Cortex of kidney (tissue), 1 donor: ENCODE results near the gene EMC8.

Experiments used
- DNase-seq: peaks from one replicate; lab custom pipeline; 2025; lab: John Stamatoyannopoulos, UW

EMC8 gene

GRCh38 chr16:85753559-85753958 lies 45.8 kb downstream of the EMC8 start:
- no peak for DNase-seq

DNA sequence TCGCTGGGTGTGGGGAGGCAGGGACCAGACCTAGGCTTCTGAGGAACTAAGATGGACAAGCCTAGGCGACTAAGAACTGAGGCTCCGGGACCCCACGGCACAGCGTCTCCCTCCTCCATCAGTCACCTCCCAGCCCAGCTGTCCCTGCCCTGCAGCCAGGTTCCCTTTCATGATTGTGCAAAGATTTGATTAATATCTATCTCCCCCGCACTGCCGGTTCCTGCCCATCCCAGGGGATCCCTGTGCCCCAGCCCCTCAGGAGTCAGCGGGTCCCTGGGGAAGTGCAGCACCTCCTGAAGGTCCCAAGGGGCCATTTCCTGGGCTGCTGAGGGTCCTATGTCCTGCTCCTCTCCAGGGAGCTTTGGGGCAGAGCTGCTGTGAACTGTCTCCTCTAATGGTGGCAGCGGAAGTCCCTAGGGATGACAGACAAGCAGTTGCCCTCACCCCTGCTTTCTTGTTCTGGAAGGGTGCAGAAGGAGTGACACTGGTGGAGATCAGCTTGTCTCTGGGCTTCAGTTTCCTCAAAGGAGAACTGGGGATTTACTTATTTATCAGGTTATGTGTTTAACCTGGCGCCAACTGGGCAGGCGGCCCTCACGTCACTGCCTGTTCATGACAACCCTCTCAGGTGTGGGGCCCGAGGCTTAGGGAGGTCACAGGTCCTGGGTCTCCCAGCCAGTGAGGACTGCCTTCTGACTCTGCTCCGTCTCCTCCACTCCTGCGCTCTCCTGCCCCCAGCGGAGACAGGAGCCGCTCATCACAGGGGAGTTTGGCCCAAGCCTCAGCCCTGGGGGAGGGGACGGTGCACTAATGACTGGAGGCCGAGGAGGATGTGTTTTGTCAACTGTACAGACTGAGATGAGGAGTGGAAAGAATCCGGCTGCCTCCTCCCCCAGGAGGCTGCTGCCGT lies 46.6 kb downstream of the EMC8 start:
- no peak for DNase-seq

GRCh38 chr16:85751698-85752501 lies 47.4 kb downstream of the EMC8 start:
- no peak for DNase-seq

GRCh38 chr16:85750827-85751697 lies 48.3 kb downstream of the EMC8 start, which contains the start of gene C16orf74:
C16orf74 (minus strand) TSS chr16:85751096; CDS start chr16:85735217, 15,879 bp downstream.
- DNase-seq: no peak

DNA sequence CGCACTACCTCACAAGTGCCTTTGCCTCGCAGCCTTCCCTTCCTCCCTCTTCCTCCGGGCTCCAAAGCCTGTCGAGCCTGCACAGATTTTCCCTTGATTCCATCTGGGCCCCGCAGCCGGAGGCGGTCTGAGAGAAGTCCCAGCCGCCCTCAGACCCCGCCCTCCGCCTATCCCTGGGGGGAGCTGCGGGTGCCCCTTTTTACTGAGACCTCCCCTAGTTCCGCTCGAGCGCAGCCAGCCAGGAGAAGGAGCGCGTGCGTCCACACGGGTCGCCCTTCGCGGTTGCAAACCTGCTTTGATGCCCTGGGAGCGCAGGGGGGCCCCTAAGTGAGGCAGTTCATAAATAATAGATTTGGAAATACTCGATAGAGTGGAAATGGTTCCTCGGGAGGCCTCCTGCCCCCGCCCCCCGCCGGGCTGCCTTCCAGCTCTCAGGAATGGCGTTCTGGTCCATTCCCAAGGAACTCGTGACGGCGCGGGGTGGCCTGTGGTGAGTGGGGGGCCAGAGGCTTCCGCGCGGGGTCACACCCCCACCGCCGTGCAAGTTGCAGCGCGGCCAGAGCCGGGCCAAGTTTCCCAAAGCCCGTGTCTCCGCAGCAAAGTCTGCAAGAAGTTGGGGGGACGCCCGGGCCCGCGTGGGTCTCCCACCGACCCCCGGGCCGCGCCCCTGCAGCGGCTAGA lies 49.1 kb downstream of the EMC8 start:
- no peak for DNase-seq

DNA sequence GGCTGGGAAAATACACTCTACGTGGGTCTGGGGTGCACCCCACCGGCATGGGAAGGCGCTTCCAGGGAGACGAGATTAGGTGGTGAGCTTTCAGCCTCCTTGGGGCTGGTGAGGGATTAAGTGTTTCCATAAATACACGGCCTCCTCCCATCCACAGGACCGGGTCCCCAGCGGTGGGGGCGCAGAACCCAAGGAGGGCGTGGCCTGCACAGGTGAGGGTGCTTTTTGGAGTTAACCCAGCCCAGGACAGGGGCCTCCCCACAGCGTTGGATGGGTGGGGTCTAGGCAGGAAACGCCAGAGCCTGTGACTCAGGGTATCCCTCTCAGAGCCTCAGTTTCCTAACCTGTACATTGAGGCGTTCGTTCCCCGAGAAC lies 49.6 kb downstream of the EMC8 start:
- no peak for DNase-seq

GRCh38 chr16:85746460-85747215 lies 52.7 kb downstream of the EMC8 start:
- DNase-seq: no peak

- no peak for DNase-seq
Measured at GRCh38 chr16:85738923-85739715, 60.2 kb downstream of the EMC8 start.

- DNase-seq: no peak
Measured at GRCh38 chr16:85736921-85737320, 62.4 kb downstream of the EMC8 start.

- no peak for DNase-seq
Measured at GRCh38 chr16:85735946-85736345, 63.4 kb downstream of the EMC8 start.

GRCh38 chr16:85735225-85735635 lies 64.1 kb downstream of the EMC8 start:
- no peak for DNase-seq

DNA sequence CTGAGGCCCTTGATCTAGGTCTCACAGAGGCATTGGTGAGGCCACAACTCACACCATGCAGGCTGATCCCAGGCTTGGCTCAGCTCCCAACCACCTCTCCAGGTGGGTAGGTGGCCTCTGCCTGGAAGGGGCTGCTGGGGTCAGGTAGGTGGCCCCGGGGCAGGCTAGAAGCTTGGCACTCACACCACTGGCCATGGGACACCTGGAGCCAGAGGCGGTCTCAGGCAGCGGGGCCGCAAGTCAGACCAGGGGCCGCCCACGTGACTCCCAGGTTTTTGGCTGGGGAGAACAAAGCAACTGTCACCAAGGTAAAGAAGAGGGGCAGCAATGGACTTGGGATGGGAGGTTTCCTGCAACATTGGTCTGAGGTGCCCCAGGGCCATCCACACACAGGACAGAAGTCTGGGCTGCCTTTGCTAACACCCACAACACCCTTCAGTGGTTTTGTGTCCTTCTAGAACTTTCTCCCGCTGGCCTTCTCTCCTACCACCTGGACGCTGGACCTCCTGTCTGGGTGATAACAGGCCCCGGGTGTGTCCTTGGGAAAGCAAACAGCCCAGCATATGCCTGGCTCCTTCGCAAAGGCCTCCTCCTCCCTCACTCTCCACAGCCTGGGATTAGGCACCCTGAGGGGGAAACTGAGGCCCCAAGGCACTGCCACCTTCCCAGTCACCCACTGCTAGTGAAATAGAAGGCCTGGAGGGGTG lies 64.9 kb downstream of the EMC8 start:
- DNase-seq: no peak

- no peak for DNase-seq
Measured at GRCh38 chr16:85733839-85734170, 65.5 kb downstream of the EMC8 start.

GRCh38 chr16:85733155-85733838 lies 66.0 kb downstream of the EMC8 start:
- no peak for DNase-seq

DNA sequence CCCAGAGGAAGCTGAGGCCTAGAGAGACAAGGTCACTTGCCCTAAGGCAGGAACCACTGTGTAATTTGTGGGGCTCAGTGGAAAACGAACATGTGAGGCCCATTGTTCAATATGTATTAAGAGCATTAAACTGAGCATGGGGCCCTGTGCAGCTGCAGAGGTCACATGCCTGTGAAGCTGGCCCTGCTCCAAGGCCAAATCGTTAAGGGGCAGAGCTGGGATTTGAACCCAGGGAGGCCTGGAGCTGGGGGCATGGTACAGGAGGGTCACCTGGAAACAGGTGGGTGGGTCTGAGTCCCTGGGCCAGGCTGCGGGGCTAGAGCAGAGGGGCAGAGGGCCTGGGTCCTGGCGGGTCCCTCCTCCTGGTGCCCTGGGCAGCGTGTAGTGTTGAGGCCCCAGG lies 68.2 kb downstream of the EMC8 start:
- DNase-seq: no peak

- no peak for DNase-seq
Measured at GRCh38 chr16:85730186-85730465, 69.2 kb downstream of the EMC8 start.

DNA sequence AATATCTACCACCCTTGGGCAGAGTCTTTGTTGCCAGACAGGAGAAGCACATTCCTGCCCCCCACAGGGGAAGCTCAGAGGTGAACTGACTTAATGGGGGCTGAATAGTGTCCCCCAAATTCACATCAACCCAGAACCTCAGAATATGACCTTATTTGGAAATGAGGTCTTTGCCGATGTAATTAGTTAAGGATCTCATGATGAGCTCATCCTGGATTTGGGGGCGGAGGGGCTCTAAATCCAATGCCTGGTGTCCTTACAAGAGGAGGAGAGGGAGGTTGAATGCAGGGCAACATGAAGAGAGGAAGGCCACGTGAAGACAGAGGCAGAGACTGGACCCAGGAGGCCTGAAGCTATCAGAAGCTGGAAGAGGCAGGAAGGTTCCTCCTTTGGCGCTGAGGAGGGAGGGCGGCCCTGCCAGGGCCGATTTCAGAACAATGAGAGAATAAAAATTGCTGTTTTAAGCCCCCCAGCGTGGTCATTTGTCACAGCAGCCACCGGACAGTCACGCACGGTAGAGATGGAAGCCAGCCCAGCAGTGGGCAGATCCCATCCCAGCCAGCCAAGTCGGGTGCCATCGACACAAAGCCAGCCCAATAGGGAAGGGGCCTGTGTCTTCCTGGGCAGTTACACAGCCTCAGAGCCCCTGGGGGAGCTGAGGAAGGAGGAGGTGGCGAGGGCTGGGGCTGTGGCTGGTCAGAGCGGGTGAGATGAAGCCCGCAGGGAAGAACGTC lies 69.7 kb downstream of the EMC8 start:
- no peak for DNase-seq

DNA sequence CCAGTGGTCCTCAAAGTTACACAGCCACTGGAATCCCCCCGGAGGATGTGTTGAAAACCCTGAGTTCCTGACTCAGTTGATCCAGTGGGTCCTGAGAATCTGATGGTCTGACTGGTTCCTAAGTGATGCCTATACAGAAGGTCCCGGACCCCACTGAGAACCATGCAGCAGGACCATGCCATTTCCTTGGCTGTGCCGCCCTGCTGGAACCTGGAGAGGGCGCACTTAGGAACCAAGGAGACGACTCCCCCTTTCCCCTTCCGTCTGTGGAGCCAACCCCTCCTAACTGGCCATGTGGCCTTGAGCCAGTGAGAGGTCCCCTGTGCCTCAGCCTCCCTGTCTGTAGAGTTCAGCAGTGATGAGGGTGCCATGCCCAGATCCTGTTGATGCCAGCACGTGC lies 70.5 kb downstream of the EMC8 start:
- DNase-seq: no peak
